HCT116 (cell line): Measurements from ENCODE around the gene PRPF18. TPM values are rescaled to one million over a fixed set of nuclear protein-coding genes. Genes with fewer than 3 reads are reported as not detected.

Source experiments
- ATAC-seq: fragments of 200-7000 bp; cut with Tn5 transposase; 2 replicates; pipeline ENCODE4 v1.9.1; 2020; ENCODE audit warnings: mild to moderate bottlenecking, moderate library complexity
- BruUV-seq: library from RNA; stranded (reverse); fragments of 400-500 nt; replicated peaks from 2 replicates; lab custom pipeline; 2021; lab: Mats Ljungman, UMichigan
- CTCF ChIA-PET: fragments of 300-600 bp; sonication (Branson Sonifier 250); formaldehyde crosslinking; loops from one replicate; lab custom pipeline; 2021; ENCODE audit warnings: antibody characterized with exemption; lab: Charles Lee
- POLR2A ChIA-PET: fragments of 300-600, 350-600 bp; sonication (Branson Sonifier 250); formaldehyde crosslinking; loops from one replicate; lab custom pipeline; 2021; ENCODE audit warnings: antibody characterized with exemption; lab: Charles Lee
- RAD21 ChIA-PET, 2 experiments: fragments of 300-600 bp; sonication (Branson Sonifier 250); formaldehyde crosslinking; loops; one replicate each; lab custom pipeline; 2023; ENCODE audit warnings: low total read pairs in 2 of 2; ENCODE audit not compliant: uncharacterized antibody in 2 of 2, unreplicated experiment in 2 of 2, low non-redundant PET in 1 of 2; lab: Charles Lee
- DNase-seq: peaks from one replicate; pipeline ENCODE4 v3.0.0-alpha.2; 2010; ENCODE audit warnings: low read depth, low spot score
- H2AFZ ChIP-seq: fragments of 200-600 bp; shearing (Covaris generic), sonication (generic); 2 replicates; pipeline ENCODE4 v1.6.1; 2017; ENCODE audit warnings: low read depth, mixed run types, mixed read lengths, antibody characterized with exemption, low read length; ENCODE audit not compliant: poor library complexity, severe bottlenecking
- H3K27ac ChIP-seq: 2 replicates; pipeline ENCODE4 v1.5.1; 2012; ENCODE audit warnings: low read depth, low read length
- H3K27me3 ChIP-seq: fragments of 200-600 bp; sonication (generic); 2 replicates; pipeline ENCODE4 v1.6.1; 2016; ENCODE audit warnings: mixed run types, low read length, mixed read lengths; ENCODE audit not compliant: insufficient read depth
- H3K36me3 ChIP-seq, 2 experiments: fragments of 200-500 bp in 1 of 2; fragments of 200-600 bp in 1 of 2; sonication (Bioruptor generic) in 1 of 2; sonication (generic) in 1 of 2; 2 replicates each; pipeline versions ENCODE4 v1.5.1 to v1.6.1; 2014 to 2016; ENCODE audit warnings: low read length in 2 of 2, inconsistent platforms in 1 of 2, mixed read lengths in 1 of 2, mixed run types in 1 of 2; ENCODE audit not compliant: insufficient read depth in 2 of 2, control insufficient read depth in 1 of 2
- H3K4me1 ChIP-seq, 2 experiments: fragments of 200-600 bp in 1 of 2; sonication (generic) in 1 of 2; 2 replicates each; pipeline versions ENCODE4 v1.5.1 to v1.6.1; 2012 to 2017; ENCODE audit warnings: low read length in 2 of 2, inconsistent platforms in 1 of 2, mild to moderate bottlenecking in 1 of 2, mixed read lengths in 1 of 2, mixed run types in 1 of 2, moderate library complexity in 1 of 2; ENCODE audit not compliant: insufficient read depth in 2 of 2, control insufficient read depth in 1 of 2
- H3K4me2 ChIP-seq: fragments of 200-600 bp; sonication (generic); 2 replicates; pipeline ENCODE4 v1.6.1; 2017; ENCODE audit warnings: mixed run types, low read length, mixed read lengths
- H3K4me3 ChIP-seq, 2 experiments: fragments of 200-600 bp in 1 of 2; sonication (generic) in 1 of 2; replicated peaks in 1 of 2; 2 replicates each; pipeline ENCODE4 v1.5.1; 2011 to 2016; ENCODE audit warnings: low read length in 2 of 2, control low read depth in 1 of 2, low read depth in 1 of 2, mild to moderate bottlenecking in 1 of 2, mixed read lengths in 1 of 2, mixed run types in 1 of 2
- H3K79me2 ChIP-seq: fragments of 200-600 bp; sonication (generic); 2 replicates; pipeline ENCODE4 v1.6.1; 2017; ENCODE audit warnings: mild to moderate bottlenecking, mixed run types, low read length, moderate library complexity, mixed read lengths; ENCODE audit not compliant: insufficient read depth
- H3K9ac ChIP-seq: fragments of 200-600 bp; sonication (generic); 2 replicates; pipeline ENCODE4 v1.6.1; 2016; ENCODE audit warnings: low read length, mixed read lengths
- H3K9me2 ChIP-seq: fragments of 200-600 bp; sonication (generic), shearing (Covaris generic); 2 replicates; pipeline ENCODE4 v1.6.1; 2017; ENCODE audit warnings: mixed run types, mild to moderate bottlenecking, moderate library complexity; ENCODE audit not compliant: insufficient read depth
- H3K9me3 ChIP-seq, 2 experiments: fragments of 200-500 bp in 1 of 2; fragments of 200-600 bp in 1 of 2; sonication (Bioruptor generic) in 1 of 2; sonication (generic) in 1 of 2; 2 replicates each; pipeline ENCODE4 v1.6.1; 2014 to 2017; ENCODE audit warnings: low read length in 2 of 2, mixed read lengths in 2 of 2, inconsistent platforms in 1 of 2, low read depth in 1 of 2, mild to moderate bottlenecking in 1 of 2, mixed run types in 1 of 2, moderate library complexity in 1 of 2; ENCODE audit not compliant: control insufficient read depth in 1 of 2, insufficient read depth in 1 of 2
- H4K20me1 ChIP-seq: fragments of 200-600 bp; sonication (generic), shearing (Covaris generic); 2 replicates; pipeline ENCODE4 v1.6.1; 2017; ENCODE audit warnings: mixed run types, mild to moderate bottlenecking, moderate library complexity; ENCODE audit not compliant: insufficient read depth
- ATF3 ChIP-seq: IDR thresholded peaks from 2 replicates; pipeline ENCODE4 v1.6.1; 2012
- CEBPB ChIP-seq: IDR thresholded peaks from 2 replicates; pipeline ENCODE4 v1.6.1; 2012; ENCODE audit warnings: low read depth
- EGR1 ChIP-seq: IDR thresholded peaks from 2 replicates; pipeline ENCODE4 v1.6.1; 2012; ENCODE audit warnings: low read depth
- ELF1 ChIP-seq: IDR thresholded peaks from 2 replicates; pipeline ENCODE4 v1.6.1; 2012; ENCODE audit warnings: low read depth, borderline replicate concordance
- FOSL1 ChIP-seq: IDR thresholded peaks from 2 replicates; pipeline ENCODE4 v1.6.1; 2012; ENCODE audit warnings: low read depth
- JUND ChIP-seq: IDR thresholded peaks from 2 replicates; pipeline ENCODE4 v1.6.1; 2012
- MAX ChIP-seq: IDR thresholded peaks from 2 replicates; pipeline ENCODE4 v1.6.1; 2012
- POLR2A ChIP-seq: IDR thresholded peaks from 2 replicates; pipeline ENCODE4 v1.7.0; 2011; ENCODE audit warnings: borderline replicate concordance; ENCODE audit not compliant: insufficient read depth, insufficient read length; ENCODE audit errors: extremely low read depth
- POLR2AphosphoS5 ChIP-seq: IDR thresholded peaks from 2 replicates; pipeline ENCODE4 v1.6.1; 2011; ENCODE audit warnings: mild to moderate bottlenecking, low read depth, low read length, moderate library complexity
- RAD21 ChIP-seq: IDR thresholded peaks from 2 replicates; pipeline ENCODE4 v1.6.1; 2012; ENCODE audit warnings: low read depth, mild to moderate bottlenecking
- REST ChIP-seq: IDR thresholded peaks from 2 replicates; pipeline ENCODE4 v1.6.1; 2012; ENCODE audit warnings: low read depth
- SIN3A ChIP-seq: IDR thresholded peaks from 2 replicates; pipeline ENCODE4 v1.6.1; 2012; ENCODE audit warnings: low read depth
- SP1 ChIP-seq: IDR thresholded peaks from 2 replicates; pipeline ENCODE4 v1.6.1; 2012; ENCODE audit warnings: low read depth
- SRF ChIP-seq: IDR thresholded peaks from 2 replicates; pipeline ENCODE4 v1.6.1; 2012; ENCODE audit warnings: low read depth
- TCF7L2 ChIP-seq: IDR thresholded peaks from 2 replicates; pipeline ENCODE4 v1.7.0; 2011; ENCODE audit warnings: borderline replicate concordance, inconsistent platforms; ENCODE audit not compliant: insufficient read depth, insufficient read length; ENCODE audit errors: extremely low read depth
- ZBTB33 ChIP-seq: IDR thresholded peaks from 2 replicates; pipeline ENCODE4 v1.6.1; 2011; ENCODE audit warnings: mild to moderate bottlenecking, low read length, moderate library complexity; ENCODE audit not compliant: insufficient replicate concordance; ENCODE audit errors: extremely low read depth
- ZFX ChIP-seq: fragments of 450-650 bp; IDR thresholded peaks from 2 replicates; pipeline ENCODE4 v1.6.1; 2017
- ZNF274 ChIP-seq: fragments of 200-500 bp; sonication (Bioruptor generic); IDR thresholded peaks from 2 replicates; pipeline ENCODE4 v1.6.1; 2014; ENCODE audit warnings: mild to moderate bottlenecking, low read depth, low read length, inconsistent platforms
- intact Hi-C: fragments of 100-400 bp; cut with micrococcal nuclease; formaldehyde crosslinking; loops from 2 replicates; pipeline ENCODE4 v1.10.0; 2022
- total RNA-seq: library from RNA; stranded (reverse); gene quantifications from one replicate; pipeline ENCODE4 v1.2.1, GENCODE V29; 2021; ENCODE audit not compliant: unreplicated experiment

The PRPF18 gene
- total RNA-seq, 1 experiment from 2014 or later: 16.2 TPM

- no peaks in the 10 kb centered on the region for H3K4me1 ChIP-seq
- H3K4me3 ChIP-seq: no peak overlapping the region
- no peak for TF ChIP-seq RAD21
- TF ChIP-seq POLR2AphosphoS5: no peak
- no peak for TF ChIP-seq ZFX
- TF ChIP-seq JUND: no peak
- no peak for TF ChIP-seq REST
- TF ChIP-seq TCF7L2: no peak
- TF ChIP-seq SP1: no peak
- no peak for TF ChIP-seq MAX
- no peak for TF ChIP-seq CEBPB
- no peak for TF ChIP-seq SIN3A
- no peak for TF ChIP-seq POLR2A
- TF ChIP-seq FOSL1: no peak
- TF ChIP-seq ZBTB33: no peak
- TF ChIP-seq ATF3: no peak
- no peak for TF ChIP-seq SRF
- TF ChIP-seq EGR1: no peak
- TF ChIP-seq ELF1: no peak
- no peak for TF ChIP-seq ZNF274
- H3K36me3 ChIP-seq: no peaks in the 10 kb centered on the region
- no peaks in the 10 kb centered on the region for H4K20me1 ChIP-seq
- H3K27ac ChIP-seq: no peak overlapping the region
- no peak overlapping the region for H3K4me2 ChIP-seq
- intact Hi-C loops: no loop called here
- no peaks in the 10 kb centered on the region for H3K27me3 ChIP-seq
- no peak overlapping the region for H3K9ac ChIP-seq
- no peaks in the 10 kb centered on the region for H3K79me2 ChIP-seq
- H3K9me3 ChIP-seq: no peaks in the 10 kb centered on the region
- no peak overlapping the region for H2AFZ ChIP-seq
- RAD21 ChIA-PET: interaction anchor here in 1 of 2 experiments (0.7 to 0.8 kb wide), 2 partner anchors 119 to 404 kb away, joined by 4 to 6 read pairs; no protein-coding TSS in a partner anchor
- no TSS peak for BruUV-seq
- no peaks in the 10 kb centered on the region for H3K9me2 ChIP-seq
- no peak for ATAC-seq
- POLR2A ChIA-PET: no interaction called here
- DNase-seq: no peak
- CTCF ChIA-PET: interaction anchor here (0.8 to 1.3 kb wide), 3 partner anchors 119 to 287 kb away, joined by 3 to 9 read pairs (median 5); no protein-coding TSS in a partner anchor
Observed at GRCh38 chr10:13658871-13659685, 72.3 kb downstream of the PRPF18 start.
